IMR-90 (cell line): Measurements from ENCODE around the gene DOK4. TPM values are rescaled to one million over a fixed set of nuclear protein-coding genes. Genes with fewer than 3 reads are reported as not detected.
"Not testable (repeated sequence)": the region's sequence is repeated elsewhere in the genome, so short reads cannot be mapped to it uniquely, and the experiment has no call there.

ENCODE experiments used
- ATAC-seq: fragments of 200-7000 bp; cut with Tn5 transposase; 2 replicates; pipeline ENCODE4 v1.9.1; 2020; ENCODE audit warnings: low read depth, mild to moderate bottlenecking, moderate library complexity
- BruUV-seq: library from RNA; stranded (reverse); fragments of 400-500 nt; replicated peaks from 2 replicates; lab custom pipeline; 2021; lab: Mats Ljungman, UMichigan
- CTCF ChIA-PET: fragments of 300-600 bp; formaldehyde crosslinking; extraction: SDS; loops from one replicate; lab custom pipeline; 2021; ENCODE audit warnings: antibody characterized with exemption; lab: Yijun Ruan, JAX
- POLR2A ChIA-PET: fragments of 300-600 bp; sonication (Branson Sonifier 250); formaldehyde crosslinking; loops from one replicate; lab custom pipeline; 2022; ENCODE audit warnings: antibody characterized with exemption; ENCODE audit not compliant: unreplicated experiment; lab: Charles Lee
- DNase-seq: peaks from one replicate; pipeline ENCODE4 v3.0.0; 2013
- H2AFZ ChIP-seq: replicated peaks from 2 replicates; pipeline ENCODE3; 2013; ENCODE audit warnings: low read length, mild to moderate bottlenecking; ENCODE audit not compliant: poor library complexity
- H2AK5ac ChIP-seq: 2 replicates; pipeline ENCODE4 v1.6.1; 2013; ENCODE audit warnings: low read depth, low read length, inconsistent platforms
- H2AK9ac ChIP-seq: replicated peaks from 2 replicates; pipeline ENCODE3; 2013; ENCODE audit warnings: mild to moderate bottlenecking, low read depth, low read length, moderate library complexity; ENCODE audit not compliant: poor library complexity
- H2BK120ac ChIP-seq: 2 replicates; pipeline ENCODE4 v1.6.1; 2013; ENCODE audit warnings: low read depth, low read length, inconsistent platforms
- H2BK15ac ChIP-seq: 3 replicates; pipeline ENCODE4 v1.6.1; 2013; ENCODE audit warnings: low read depth, low read length, inconsistent platforms
- H2BK20ac ChIP-seq: 2 replicates; pipeline ENCODE4 v1.6.1; 2013; ENCODE audit warnings: low read depth, mild to moderate bottlenecking, inconsistent platforms, low read length, moderate library complexity
- H2BK5ac ChIP-seq: 2 replicates; pipeline ENCODE4 v1.6.1; 2013; ENCODE audit warnings: mild to moderate bottlenecking, low read depth, low read length, inconsistent platforms; ENCODE audit not compliant: poor library complexity, severe bottlenecking
- H3K14ac ChIP-seq: replicated peaks from 2 replicates; pipeline ENCODE4 v1.6.1; 2013; ENCODE audit warnings: low read depth, low read length, inconsistent platforms
- H3K18ac ChIP-seq: 2 replicates; pipeline ENCODE4 v1.6.1; 2013; ENCODE audit warnings: low read depth, low read length, control low read depth
- H3K23ac ChIP-seq: 2 replicates; pipeline ENCODE4 v1.6.1; 2013; ENCODE audit warnings: low read depth, low read length, inconsistent platforms
- H3K27ac ChIP-seq: 2 replicates; pipeline ENCODE4 v1.5.1; 2013; ENCODE audit warnings: mild to moderate bottlenecking, control low read depth, low read length; ENCODE audit not compliant: insufficient read depth
- H3K27me3 ChIP-seq: 2 replicates; pipeline ENCODE4 v1.6.1; 2013; ENCODE audit warnings: low read length; ENCODE audit not compliant: control insufficient read depth, insufficient read depth
- H3K36me3 ChIP-seq: 2 replicates; pipeline ENCODE4 v1.6.1; 2013; ENCODE audit warnings: low read length, mixed read lengths; ENCODE audit not compliant: control insufficient read depth, insufficient read depth
- H3K4ac ChIP-seq: 2 replicates; pipeline ENCODE4 v1.6.1; 2013; ENCODE audit warnings: low read depth, low read length, inconsistent platforms
- H3K4me1 ChIP-seq: 2 replicates; pipeline ENCODE4 v1.6.1; 2013; ENCODE audit warnings: low read length, mixed read lengths; ENCODE audit not compliant: control insufficient read depth, insufficient read depth
- H3K4me2 ChIP-seq: 2 replicates; pipeline ENCODE4 v1.6.1; 2013; ENCODE audit warnings: low read depth, mild to moderate bottlenecking, control low read depth, low read length, moderate library complexity
- H3K4me3 ChIP-seq: 2 replicates; pipeline ENCODE4 v1.5.1; 2013; ENCODE audit warnings: low read depth, mild to moderate bottlenecking, control low read depth, low read length, moderate library complexity; ENCODE audit not compliant: insufficient read depth
- H3K56ac ChIP-seq: 2 replicates; pipeline ENCODE4 v1.6.1; 2013; ENCODE audit warnings: low read length, inconsistent platforms; ENCODE audit not compliant: insufficient read depth; ENCODE audit errors: extremely low read depth
- H3K79me1 ChIP-seq, 2 experiments: 2 replicates each; pipeline ENCODE4 v1.6.1; 2013; ENCODE audit warnings: low read length in 2 of 2, inconsistent platforms in 1 of 2, low read depth in 1 of 2
- H3K9ac ChIP-seq: 2 replicates; pipeline ENCODE4 v1.6.1; 2013; ENCODE audit warnings: low read depth, low read length, control low read depth
- H3K9me1 ChIP-seq: 2 replicates; pipeline ENCODE4 v1.6.1; 2013; ENCODE audit warnings: low read length, inconsistent platforms; ENCODE audit not compliant: insufficient read depth
- H3K9me3 ChIP-seq: 2 replicates; pipeline ENCODE4 v1.6.1; 2013; ENCODE audit warnings: low read length; ENCODE audit not compliant: control insufficient read depth, insufficient read depth
- H4K20me1 ChIP-seq: 2 replicates; pipeline ENCODE4 v1.6.1; 2013; ENCODE audit warnings: low read length, inconsistent platforms; ENCODE audit not compliant: insufficient read depth
- H4K5ac ChIP-seq: 2 replicates; pipeline ENCODE4 v1.6.1; 2013; ENCODE audit warnings: mild to moderate bottlenecking, low read depth, low read length, control low read depth
- H4K8ac ChIP-seq, 2 experiments: 2 replicates each; pipeline ENCODE4 v1.6.1; 2013; ENCODE audit warnings: low read depth in 2 of 2, low read length in 2 of 2, control low read depth in 1 of 2, inconsistent platforms in 1 of 2
- H4K91ac ChIP-seq: 2 replicates; pipeline ENCODE4 v1.6.1; 2013; ENCODE audit warnings: low read depth, low read length, inconsistent platforms; ENCODE audit not compliant: insufficient read depth
- WGBS, 2 experiments: methylation state at CpG; one replicate each; pipeline versions ENCODE4 v1.1.5 to v1.1.7; 2013; ENCODE audit warnings: missing lambda C conversion rate in 2 of 2; ENCODE audit not compliant: insufficient read length in 1 of 2; ENCODE audit errors: extremely low coverage in 2 of 2; 5-methylcytosine and 5-hydroxymethylcytosine counted together
- dilution Hi-C: fragments of 300-500 bp; cut with HindIII; formaldehyde crosslinking; loops from one replicate; pipeline ENCODE4 v1.14.3; 2018; ENCODE audit warnings: low sequenced_read_pairs; ENCODE audit not compliant: unreplicated experiment
- in situ Hi-C: fragments of 300-500 bp; cut with MboI; formaldehyde crosslinking; loops from 3 replicates; pipeline ENCODE4 v1.14.3; 2019; ENCODE audit warnings: low sequenced_read_pairs, inconsistent platforms, mixed read lengths
- intact Hi-C: fragments of 100-400 bp; cut with micrococcal nuclease; formaldehyde crosslinking; loops from 2 replicates; pipeline ENCODE4 v1.10.0; 2022
- polyA plus RNA-seq, 3 experiments: library from polyadenylated mRNA; depleted of rRNA; stranded (reverse); fragments of >200 nt; gene quantifications; 2 replicates each; pipeline ENCODE4 v1.2.3, GENCODE V29; 2012; ENCODE audit warnings: low replicate concordance in 1 of 3
- total RNA-seq: library from RNA; depleted of rRNA; stranded (reverse); fragments of >200 nt; gene quantifications from 2 replicates; pipeline ENCODE4 v1.2.3, GENCODE V29; 2012

DOK4 gene
- total and polyA plus RNA-seq, 2 of the 4 experiments (the other 2 are of a cell fraction), result 22.0 to 25.9 TPM

DNA sequence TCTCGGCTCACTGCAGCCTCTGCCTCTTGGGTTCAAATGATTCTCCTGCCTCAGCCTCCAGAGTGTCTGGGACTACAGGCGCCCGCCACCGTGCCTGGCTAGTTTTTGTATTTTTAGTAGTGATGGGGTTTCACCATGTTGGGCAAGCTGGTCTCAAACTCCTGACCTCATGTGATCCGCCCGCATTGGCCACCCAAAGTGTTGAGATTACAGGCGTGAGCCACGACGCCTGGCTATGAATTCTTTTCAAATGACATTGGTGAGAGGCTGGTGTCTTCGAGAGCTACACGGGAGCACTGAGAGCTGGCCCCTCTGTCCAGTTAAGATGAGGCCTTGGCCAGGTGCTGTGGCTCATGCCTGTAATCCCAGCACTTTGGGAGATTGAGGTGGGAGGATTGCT, 13.6 kb upstream of the DOK4 start:
- H2BK5ac ChIP-seq, H4K5ac ChIP-seq, H4K8ac ChIP-seq, dilution Hi-C loops, H4K91ac ChIP-seq, H2AFZ ChIP-seq, ATAC-seq, H3K4ac ChIP-seq, H2BK20ac ChIP-seq, H3K4me2 ChIP-seq, H3K27ac ChIP-seq, H3K4me1 ChIP-seq, POLR2A ChIA-PET, H3K18ac ChIP-seq, H3K4me3 ChIP-seq, H2AK9ac ChIP-seq, H3K9me3 ChIP-seq, H3K9me1 ChIP-seq, H3K9ac ChIP-seq, H3K14ac ChIP-seq, BruUV-seq, H3K36me3 ChIP-seq, DNase-seq, H2BK120ac ChIP-seq, CTCF ChIA-PET, H3K23ac ChIP-seq, H4K20me1 ChIP-seq, H3K56ac ChIP-seq, intact Hi-C loops, H2AK5ac ChIP-seq, in situ Hi-C loops, H2BK15ac ChIP-seq, H3K79me1 ChIP-seq: not testable (repeated sequence)
- WGBS, 2 experiments, result 73% methylated on average over 3 of the region's 11 CpGs; no CpG with 5 or more reads in 1 of the 2 experiments
- peaks cover 64% of the 10 kb centered on the region for H3K27me3 ChIP-seq
